NOMO-1 treated with DMSO at 0.1 percent for 48 hours (cell line): ENCODE measurements around the gene FRMD4A.

ENCODE experiments used
- DNase-seq: peaks from one replicate; lab custom pipeline; 2025; ENCODE audit not compliant: unreplicated experiment; lab: John Stamatoyannopoulos, UW

FRMD4A gene

GRCh38 chr10:13993169-13993568, 337.6 kb downstream of the FRMD4A start:
- no peak for DNase-seq

- DNase-seq, result no peak
These were observed 339.4 kb downstream of the FRMD4A start for GRCh38 chr10:13991353-13991752.

- no peak for DNase-seq
These were observed 339.8 kb downstream of the FRMD4A start for GRCh38 chr10:13990946-13991345.

GRCh38 chr10:13990392-13990805, 340.3 kb downstream of the FRMD4A start:
- no peak for DNase-seq

- no peak for DNase-seq
These were observed 341.1 kb downstream of the FRMD4A start for GRCh38 chr10:13989616-13990015.

- DNase-seq, result peak; percentile 72
These were observed 343.3 kb downstream of the FRMD4A start for GRCh38 chr10:13987446-13987845.

GRCh38 chr10:13984647-13985155, 346.0 kb downstream of the FRMD4A start:
- no peak for DNase-seq

- DNase-seq, result no peak
These were observed 347.7 kb downstream of the FRMD4A start for GRCh38 chr10:13983035-13983434.

- no peak for DNase-seq
These were observed 352.1 kb downstream of the FRMD4A start for GRCh38 chr10:13978533-13979115.

- no peak for DNase-seq
These were observed 352.7 kb downstream of the FRMD4A start for GRCh38 chr10:13977861-13978532.

- DNase-seq, result no peak
These were observed 357.0 kb downstream of the FRMD4A start for GRCh38 chr10:13973742-13974141.

- no peak for DNase-seq
These were observed 358.1 kb downstream of the FRMD4A start for GRCh38 chr10:13972609-13973008.

GRCh38 chr10:13971601-13972475, 358.9 kb downstream of the FRMD4A start:
- no peak for DNase-seq

GRCh38 chr10:13970957-13971353, 359.8 kb downstream of the FRMD4A start:
- DNase-seq, result no peak

- no peak for DNase-seq
These were observed 360.3 kb downstream of the FRMD4A start for GRCh38 chr10:13970236-13970956.

- DNase-seq, result no peak
These were observed 361.0 kb downstream of the FRMD4A start for GRCh38 chr10:13969792-13970140.

GRCh38 chr10:13969118-13969791, 361.5 kb downstream of the FRMD4A start:
- DNase-seq, result no peak

GRCh38 chr10:13961853-13962252, 368.9 kb downstream of the FRMD4A start:
- no peak for DNase-seq

GRCh38 chr10:13961097-13961496, 369.6 kb downstream of the FRMD4A start:
- no peak for DNase-seq

GRCh38 chr10:13960603-13961002, 370.1 kb downstream of the FRMD4A start:
- no peak for DNase-seq
